ENCODE data around the gene CTSD.
A peak's percentile ranks its signal among the peaks of the same experiment; 100 is the strongest.

CTSD gene

DNA sequence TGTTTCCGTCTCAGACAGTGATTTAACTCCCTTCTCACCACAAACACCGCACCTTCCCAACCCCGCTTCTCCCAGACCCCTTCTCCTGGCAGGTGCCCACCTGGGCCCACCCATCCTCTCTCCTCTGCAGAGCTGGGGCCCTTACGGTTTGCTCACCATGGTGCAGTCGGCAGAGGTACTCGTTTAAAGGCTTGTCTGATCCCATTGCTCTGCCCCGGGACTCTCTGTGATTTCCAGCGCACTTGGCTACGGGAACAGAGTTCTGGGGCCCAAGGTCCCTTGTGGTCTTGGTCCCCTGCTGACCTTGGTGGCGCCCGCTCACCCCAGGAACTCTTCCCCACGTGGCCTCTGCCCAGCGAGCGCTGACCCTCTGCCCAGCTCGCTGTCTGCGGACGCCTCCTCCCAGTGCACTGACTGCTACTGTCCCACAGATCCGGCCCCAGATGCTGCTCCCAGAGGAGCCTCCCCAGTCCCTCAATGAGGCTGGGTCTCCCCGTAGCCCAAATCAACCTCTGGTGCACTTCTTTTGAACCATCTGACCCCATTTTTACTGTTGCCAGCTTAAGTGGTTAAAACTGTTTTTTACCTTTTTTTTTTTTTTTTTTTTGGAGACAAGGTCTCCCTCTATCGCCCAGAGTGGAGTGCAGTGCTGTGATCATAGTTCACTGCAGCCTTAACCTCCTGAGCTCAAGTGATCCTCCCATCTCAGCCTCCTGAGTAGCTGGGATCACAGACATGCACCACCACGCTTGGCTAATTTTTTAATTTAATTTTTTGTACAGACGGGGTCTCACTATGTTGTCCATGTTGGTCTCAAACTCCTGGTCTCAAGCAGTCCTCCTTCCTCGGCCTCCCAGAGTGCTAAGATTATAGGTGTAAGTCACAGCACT is 21.3 kb upstream of the CTSD start:
- Histone ChIP-seq H3K9ac (peak overlapping the region in 6 of 11 experiments; percentile 1 to 74 (median 14); a peak in 3 of 22 replicates), H4K20me1 (peaks cover 0 to 5% (median 0%) of the 10 kb centered on the region in 11 experiments; a peak in 2 of 22 replicates), H3K27ac (peak overlapping the region in 3 of 11 experiments; percentile 7 to 24 (median 19); a peak in 3 of 22 replicates), H3K4me1 (peaks cover 43 to 75% (median 62%) of the 10 kb centered on the region in 10 experiments), H3K4me2 (peak overlapping the region in 6 of 11 experiments; percentile 33 to 96 (median 90); a peak in 11 of 22 replicates), H3K4me3 (no peak overlapping the region), H3K9me3 (replicated peaks in 1 of 11) (peaks cover 0 to 4% (median 0%) of the 10 kb centered on the region in 11 experiments; a peak in 1 of 22 replicates), H3K27me3 (peaks cover 0 to 24% (median 13%) of the 10 kb centered on the region in 11 experiments; a peak in 12 of 22 replicates), H3K36me3 (no peaks in the 10 kb centered on the region)
- TF ChIP-seq Cebpa-rat (IDR thresholded peaks at IDR 0.05): no peak

- Histone ChIP-seq H3K4me1 (peaks cover 45 to 85% (median 73%) of the 10 kb centered on the region in 10 experiments), H4K20me1 (peaks cover 0 to 5% (median 0%) of the 10 kb centered on the region in 11 experiments; a peak in 2 of 22 replicates), H3K9ac (peak overlapping the region in 7 of 11 experiments; percentile 0 to 75 (median 9); a peak in 8 of 22 replicates), H3K36me3 (no peaks in the 10 kb centered on the region), H3K9me3 (replicated peaks in 1 of 11) (peaks cover 0 to 4% (median 0%) of the 10 kb centered on the region in 11 experiments; a peak in 1 of 22 replicates), H3K27ac (peak overlapping the region in 5 of 11 experiments; percentile 31 to 87 (median 80); a peak in 9 of 22 replicates), H3K27me3 (peaks cover 0 to 24% (median 13%) of the 10 kb centered on the region in 11 experiments; a peak in 12 of 22 replicates), H3K4me3 (no peak overlapping the region), H3K4me2 (peak overlapping the region in 7 of 11 experiments; percentile 88 to 96 (median 90); a peak in 12 of 22 replicates)
- no peak for TF ChIP-seq Cebpa-rat (IDR thresholded peaks at IDR 0.05)
Measured at GRCh38 chr11:1783725-1784529, 20.2 kb upstream of the CTSD start.

DNA sequence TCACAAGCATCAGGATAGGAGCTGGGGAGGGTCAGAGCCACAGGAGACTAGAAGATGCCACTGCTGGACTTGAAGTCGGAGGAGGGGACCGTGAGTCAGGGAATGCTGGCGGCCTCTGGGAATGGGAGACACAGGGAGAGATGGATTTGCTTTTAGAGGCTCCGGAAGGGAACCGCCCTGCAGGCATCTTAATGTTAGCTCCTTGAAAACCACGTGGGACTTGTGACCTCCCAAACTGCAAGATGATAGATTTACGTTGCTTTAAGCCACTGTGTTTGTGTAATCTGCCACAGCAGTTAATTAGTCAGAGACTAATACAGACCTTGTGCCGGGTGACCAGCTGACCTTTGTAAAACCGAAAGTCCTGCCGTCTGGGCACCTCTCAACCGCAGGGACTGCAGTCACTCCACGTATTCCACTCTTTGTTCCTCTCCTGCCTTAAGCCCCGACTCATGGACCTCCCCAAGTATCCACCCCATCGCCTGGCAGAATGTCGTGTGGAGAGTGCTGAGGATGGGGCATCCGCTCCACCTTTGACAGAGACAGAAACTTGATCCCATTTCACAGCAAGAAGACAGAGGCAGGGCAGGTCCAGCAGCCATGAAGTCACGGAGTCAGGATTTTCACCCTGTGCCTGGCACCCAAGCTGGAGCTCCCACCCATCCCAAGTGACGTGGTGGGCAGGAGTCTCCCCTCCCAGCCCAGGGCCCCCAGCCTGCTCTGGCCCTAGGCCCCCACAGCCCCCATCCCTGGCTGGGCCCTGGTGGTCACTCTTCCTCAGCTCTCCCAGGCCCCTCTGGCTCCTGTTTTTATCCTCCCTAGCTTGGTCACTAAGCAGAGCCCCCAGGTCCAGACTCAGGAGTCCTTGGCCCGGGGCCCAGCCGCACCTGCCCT is 19.4 kb upstream of the CTSD start:
- H3K27me3 ChIP-seq: peaks cover 0 to 24% (median 13%) of the 10 kb centered on the region in 11 experiments; a peak in 12 of 22 replicates
- H3K4me2 ChIP-seq: peak overlapping the region; percentile 82 to 97 (median 91)
- no peak for TF ChIP-seq Cebpa-rat (IDR thresholded peaks at IDR 0.05)
- H3K4me3 ChIP-seq: peak overlapping the region in 1 of 10 experiments; percentile 35; a peak in 2 of 20 replicates
- H3K9ac ChIP-seq: peak overlapping the region; percentile 40 to 75 (median 65); a peak in 18 of 22 replicates
- H4K20me1 ChIP-seq: peaks cover 0 to 5% (median 0%) of the 10 kb centered on the region in 11 experiments; a peak in 2 of 22 replicates
- peak overlapping the region; percentile 34 to 87 (median 71); a peak in 21 of 22 replicates for H3K27ac ChIP-seq
- no peaks in the 10 kb centered on the region for H3K36me3 ChIP-seq
- peaks cover 50 to 94% (median 82%) of the 10 kb centered on the region in 10 experiments for H3K4me1 ChIP-seq
- H3K9me3 ChIP-seq (replicated peaks in 1 of 11): no peaks in the 10 kb centered on the region

- peaks cover 58 to 100% (median 91%) of the 10 kb centered on the region in 10 experiments for H3K4me1 ChIP-seq
- H3K27me3 ChIP-seq: peaks cover 0 to 24% (median 13%) of the 10 kb centered on the region in 11 experiments; a peak in 12 of 22 replicates
- peak overlapping the region in 4 of 10 experiments; percentile 5 to 35 (median 16); a peak in 4 of 20 replicates for H3K4me3 ChIP-seq
- TF ChIP-seq Cebpa-rat (IDR thresholded peaks at IDR 0.05): peak in 10 of 11 experiments; percentile 30 to 86 (median 62); a peak in 10 of 22 replicates
- H3K36me3 ChIP-seq: no peaks in the 10 kb centered on the region
- no peaks in the 10 kb centered on the region for H3K9me3 ChIP-seq (replicated peaks in 1 of 11)
- H3K4me2 ChIP-seq: peak overlapping the region; percentile 82 to 97 (median 91)
- H4K20me1 ChIP-seq: peaks cover 0 to 5% (median 0%) of the 10 kb centered on the region in 11 experiments; a peak in 2 of 22 replicates
- H3K9ac ChIP-seq: peak overlapping the region; percentile 40 to 75 (median 65); a peak in 21 of 22 replicates
- H3K27ac ChIP-seq: peak overlapping the region; percentile 34 to 87 (median 71); a peak in 21 of 22 replicates
Measured at GRCh38 chr11:1782031-1782590, 18.4 kb upstream of the CTSD start.

DNA sequence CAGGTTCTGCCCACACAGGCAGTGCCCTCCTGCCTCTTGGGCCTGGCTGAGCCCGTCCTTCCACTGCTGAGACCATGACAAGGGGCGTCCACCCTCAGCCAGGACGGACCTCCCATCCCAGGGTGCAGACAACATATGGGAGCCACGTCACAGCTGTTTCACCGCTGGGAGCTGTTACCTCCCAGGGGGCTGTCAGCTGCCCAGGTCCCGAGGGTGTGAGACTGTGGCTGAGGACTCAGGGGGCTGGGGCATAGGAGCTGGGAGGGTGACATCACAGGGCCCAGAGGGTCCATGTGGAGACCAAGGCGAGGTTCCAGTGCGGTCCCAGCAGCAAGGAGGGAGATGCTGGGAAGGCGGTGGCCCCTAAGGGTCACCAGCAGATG is 17.9 kb upstream of the CTSD start:
- Histone ChIP-seq H3K27me3 (peaks cover 0 to 24% (median 13%) of the 10 kb centered on the region in 11 experiments; a peak in 12 of 22 replicates), H3K36me3 (0 out of 22 replicates have a peak, but pooled peaks cover 0 to under 1% (median 0%) of the 10 kb centered on the region in 11 experiments), H4K20me1 (peaks cover 0 to 5% (median 0%) of the 10 kb centered on the region in 11 experiments; a peak in 2 of 22 replicates), H3K4me1 (peaks cover 58 to 100% (median 96%) of the 10 kb centered on the region in 10 experiments), H3K4me3 (no peak overlapping the region), H3K9me3 (replicated peaks in 1 of 11) (peaks cover 2 to 5% (median 4%) of the 10 kb centered on the region in 11 experiments; a peak in 20 of 22 replicates), H3K4me2 (peak overlapping the region; percentile 82 to 97 (median 91)), H3K27ac (peak overlapping the region; percentile 24 to 87 (median 71); a peak in 21 of 22 replicates), H3K9ac (peak overlapping the region; percentile 4 to 75 (median 65); a peak in 20 of 22 replicates)
- TF ChIP-seq Cebpa-rat (IDR thresholded peaks at IDR 0.05): no peak

GRCh38 chr11:1780700-1781592 is 17.2 kb upstream of the CTSD start:
- Histone ChIP-seq H3K9me3 (replicated peaks in 1 of 11) (peaks cover 7 to 10% (median 9%) of the 10 kb centered on the region in 11 experiments; a peak in 20 of 22 replicates), H3K4me3 (no peak overlapping the region), H3K27ac (peak overlapping the region; percentile 24 to 87 (median 71); a peak in 21 of 22 replicates), H3K4me2 (peak overlapping the region; percentile 82 to 97 (median 91)), H3K9ac (peak overlapping the region; percentile 4 to 75 (median 65); a peak in 20 of 22 replicates), H3K36me3 (0 out of 22 replicates have a peak, but pooled peaks cover 0 to 4% (median 0%) of the 10 kb centered on the region in 11 experiments), H3K4me1 (peaks cover 51 to 97% (median 91%) of the 10 kb centered on the region in 10 experiments), H4K20me1 (peaks cover 0 to 5% (median 0%) of the 10 kb centered on the region in 11 experiments; a peak in 2 of 22 replicates), H3K27me3 (peaks cover 0 to 24% (median 13%) of the 10 kb centered on the region in 11 experiments; a peak in 12 of 22 replicates)
- no peak for TF ChIP-seq Cebpa-rat (IDR thresholded peaks at IDR 0.05)
